ENCODE results near the gene HHLA2. TPM values are rescaled to one million over a fixed set of nuclear protein-coding genes. Genes with fewer than 3 reads are reported as not detected.

HHLA2 gene
- total RNA-seq, 1 donor, result not detected

GRCh38 chr3:108334701-108335100 is 38.4 kb downstream of the HHLA2 start:
- peak; percentile 20 for DNase-seq (ENCODE audit: low read depth)
- H3K4me3 ChIP-seq (ENCODE audit: low read depth, low read length), result no peak overlapping the region
- TF ChIP-seq CTCF (IDR thresholded peaks at IDR 0.05; ENCODE audit: insufficient read depth, low read length), result no peak

- H3K4me3 ChIP-seq (ENCODE audit: low read depth, low read length), result no peak overlapping the region
- TF ChIP-seq CTCF (IDR thresholded peaks at IDR 0.05; ENCODE audit: insufficient read depth, low read length), result no peak
- no peak for DNase-seq (ENCODE audit: low read depth)
Observed at GRCh38 chr3:108338901-108339545, 42.7 kb downstream of the HHLA2 start.

- no peak for TF ChIP-seq CTCF (IDR thresholded peaks at IDR 0.05; ENCODE audit: insufficient read depth, low read length)
- no peak overlapping the region for H3K4me3 ChIP-seq (ENCODE audit: low read depth, low read length)
- DNase-seq (ENCODE audit: low read depth), result no peak
Observed at GRCh38 chr3:108341911-108342310, 45.6 kb downstream of the HHLA2 start.

- TF ChIP-seq CTCF (IDR thresholded peaks at IDR 0.05; ENCODE audit: insufficient read depth, low read length), result no peak
- DNase-seq (ENCODE audit: low read depth), result peak; percentile 84
- no peak overlapping the region for H3K4me3 ChIP-seq (ENCODE audit: low read depth, low read length)
Observed at GRCh38 chr3:108342837-108343486, 46.6 kb downstream of the HHLA2 start.

GRCh38 chr3:108343491-108343890 is 47.1 kb downstream of the HHLA2 start:
- no peak overlapping the region for H3K4me3 ChIP-seq (ENCODE audit: low read depth, low read length)
- no peak for DNase-seq (ENCODE audit: low read depth)
- no peak for TF ChIP-seq CTCF (IDR thresholded peaks at IDR 0.05; ENCODE audit: insufficient read depth, low read length)

GRCh38 chr3:108345492-108346205 is 49.3 kb downstream of the HHLA2 start:
- H3K4me3 ChIP-seq (ENCODE audit: low read depth, low read length), result no peak overlapping the region
- no peak for TF ChIP-seq CTCF (IDR thresholded peaks at IDR 0.05; ENCODE audit: insufficient read depth, low read length)
- DNase-seq (ENCODE audit: low read depth), result no peak

Data from fibroblast of the aortic adventitia (primary cell).